Breast epithelium (tissue), 3 donors: ENCODE data around the gene NMBR.

Experiments used
- POLR2A ChIP-seq: fragments of 450-650 bp; IDR thresholded peaks from one replicate; pipeline ENCODE4 v1.6.1; 2016; ENCODE audit warnings: antibody characterized with exemption, mild to moderate bottlenecking, moderate library complexity
- TF ChIP-seq, protein P1 (sequence below), 3 donors: fragments of 450-650 bp; IDR thresholded peaks; one replicate each; pipeline ENCODE4 v1.5.1; 2016 to 2017; ENCODE audit warnings: antibody characterized with exemption in 3 of 3, mild to moderate bottlenecking in 3 of 3, moderate library complexity in 3 of 3

DNA sequence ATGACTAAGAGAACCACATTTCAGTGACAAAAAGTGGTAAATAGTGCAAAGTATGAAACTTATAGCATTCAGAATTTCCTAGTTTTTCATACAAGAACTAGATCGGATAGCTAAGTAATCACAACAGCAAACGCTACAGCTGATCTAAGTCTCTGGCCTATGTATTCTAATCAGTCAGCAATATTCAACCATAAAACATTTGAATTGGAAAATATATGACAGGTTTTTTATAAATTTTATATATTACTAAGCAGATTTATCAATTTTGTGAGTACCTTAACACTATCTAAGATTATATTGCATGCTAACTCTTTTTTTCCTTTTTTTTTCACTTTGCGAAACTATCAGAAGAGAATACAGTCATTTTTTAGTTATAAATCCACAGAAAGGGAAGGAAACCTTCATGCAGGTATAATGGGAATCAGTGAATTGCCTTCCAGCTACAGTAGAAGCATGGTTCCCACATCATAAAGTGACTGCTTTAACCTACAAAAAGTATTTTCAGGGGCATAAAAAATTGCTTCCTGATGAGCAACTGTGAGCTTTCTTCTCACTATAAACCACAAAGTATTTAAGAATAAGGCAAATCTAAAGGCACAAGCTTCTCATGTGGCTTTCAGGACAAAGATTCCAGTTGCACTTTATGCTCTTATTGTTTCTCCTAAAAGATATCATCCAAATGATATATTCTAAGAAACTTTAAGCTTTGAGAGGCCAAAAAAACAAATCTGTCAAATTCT, 88.2 kb downstream of the NMBR start:
- TF ChIP-seq, protein P1, sequence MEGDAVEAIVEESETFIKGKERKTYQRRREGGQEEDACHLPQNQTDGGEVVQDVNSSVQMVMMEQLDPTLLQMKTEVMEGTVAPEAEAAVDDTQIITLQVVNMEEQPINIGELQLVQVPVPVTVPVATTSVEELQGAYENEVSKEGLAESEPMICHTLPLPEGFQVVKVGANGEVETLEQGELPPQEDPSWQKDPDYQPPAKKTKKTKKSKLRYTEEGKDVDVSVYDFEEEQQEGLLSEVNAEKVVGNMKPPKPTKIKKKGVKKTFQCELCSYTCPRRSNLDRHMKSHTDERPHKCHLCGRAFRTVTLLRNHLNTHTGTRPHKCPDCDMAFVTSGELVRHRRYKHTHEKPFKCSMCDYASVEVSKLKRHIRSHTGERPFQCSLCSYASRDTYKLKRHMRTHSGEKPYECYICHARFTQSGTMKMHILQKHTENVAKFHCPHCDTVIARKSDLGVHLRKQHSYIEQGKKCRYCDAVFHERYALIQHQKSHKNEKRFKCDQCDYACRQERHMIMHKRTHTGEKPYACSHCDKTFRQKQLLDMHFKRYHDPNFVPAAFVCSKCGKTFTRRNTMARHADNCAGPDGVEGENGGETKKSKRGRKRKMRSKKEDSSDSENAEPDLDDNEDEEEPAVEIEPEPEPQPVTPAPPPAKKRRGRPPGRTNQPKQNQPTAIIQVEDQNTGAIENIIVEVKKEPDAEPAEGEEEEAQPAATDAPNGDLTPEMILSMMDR (IDR thresholded peaks at IDR 0.05), result no peak
- TF ChIP-seq POLR2A, result no peak
